HG03342 (cell line): ENCODE data around the gene EHBP1L1.
A peak's percentile ranks its signal among the peaks of the same experiment; 100 is the strongest.

Source experiments
- ATAC-seq: cut with Tn5 transposase; IDR thresholded peaks from one replicate; pipeline ENCODE4 v1.9.1; 2021; ENCODE audit warnings: mild to moderate bottlenecking, moderate library complexity; ENCODE audit not compliant: unreplicated experiment

Gene EHBP1L1

GRCh38 chr11:65546217-65546958 lies 29.5 kb upstream of the EHBP1L1 start:
- ATAC-seq: peak; percentile 68

DNA sequence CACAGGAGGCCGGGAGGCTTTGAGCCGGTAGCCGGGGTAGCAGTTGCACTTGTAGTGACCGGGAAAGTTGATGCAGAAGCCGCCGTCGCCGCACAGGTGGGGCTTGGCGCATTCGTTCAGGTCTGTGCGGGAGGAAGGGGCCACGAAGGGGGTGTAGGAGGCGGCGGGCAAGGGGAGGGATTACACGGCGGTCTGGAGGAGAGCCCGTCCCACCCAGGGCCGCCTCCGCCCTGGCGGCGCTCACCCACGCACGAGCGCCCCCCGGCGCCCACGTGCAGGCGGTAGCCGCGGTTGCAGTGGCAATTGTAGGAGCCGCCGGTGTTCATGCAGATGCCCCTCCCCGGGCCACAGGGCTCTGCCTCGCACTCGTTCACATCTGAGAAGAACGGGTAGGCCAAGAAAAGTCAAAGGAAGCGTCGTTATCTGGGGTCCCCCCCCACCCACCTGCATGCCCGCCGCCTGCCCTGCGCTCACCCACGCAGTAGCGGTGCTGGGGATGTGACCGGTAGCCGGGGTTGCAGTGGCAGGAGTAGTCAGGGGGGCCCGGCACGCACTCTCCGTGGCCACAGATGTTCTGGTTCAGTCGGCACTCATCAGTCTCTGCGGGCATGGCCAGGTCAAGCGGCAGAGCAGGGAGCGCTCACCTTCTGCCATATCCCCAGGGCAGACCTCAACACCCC lies 28.3 kb upstream of the EHBP1L1 start:
- no peak for ATAC-seq

DNA sequence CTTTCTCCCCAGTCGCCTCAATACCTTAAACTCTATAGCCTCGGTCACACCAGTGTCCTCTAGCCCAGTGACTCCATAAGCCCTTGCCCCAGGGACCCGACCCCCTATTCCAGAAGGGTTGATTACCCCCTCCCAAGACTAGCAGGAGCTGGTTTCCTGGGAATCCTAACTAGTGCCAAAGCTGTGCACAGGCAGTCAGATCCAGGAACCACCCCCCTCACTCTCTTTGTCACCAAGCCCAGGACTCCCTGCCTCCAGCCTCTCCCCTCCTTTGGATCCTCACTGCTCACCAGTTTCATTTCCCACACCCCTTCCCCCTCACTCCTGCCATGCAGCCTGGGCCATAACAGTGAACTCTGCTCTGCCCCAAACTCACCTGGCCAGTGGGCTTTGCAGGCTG lies 27.5 kb upstream of the EHBP1L1 start:
- ATAC-seq: no peak

- no peak for ATAC-seq
Measured at GRCh38 chr11:65549096-65549495, 26.8 kb upstream of the EHBP1L1 start.

- no peak for ATAC-seq
Measured at GRCh38 chr11:65551572-65552387, 24.1 kb upstream of the EHBP1L1 start.

DNA sequence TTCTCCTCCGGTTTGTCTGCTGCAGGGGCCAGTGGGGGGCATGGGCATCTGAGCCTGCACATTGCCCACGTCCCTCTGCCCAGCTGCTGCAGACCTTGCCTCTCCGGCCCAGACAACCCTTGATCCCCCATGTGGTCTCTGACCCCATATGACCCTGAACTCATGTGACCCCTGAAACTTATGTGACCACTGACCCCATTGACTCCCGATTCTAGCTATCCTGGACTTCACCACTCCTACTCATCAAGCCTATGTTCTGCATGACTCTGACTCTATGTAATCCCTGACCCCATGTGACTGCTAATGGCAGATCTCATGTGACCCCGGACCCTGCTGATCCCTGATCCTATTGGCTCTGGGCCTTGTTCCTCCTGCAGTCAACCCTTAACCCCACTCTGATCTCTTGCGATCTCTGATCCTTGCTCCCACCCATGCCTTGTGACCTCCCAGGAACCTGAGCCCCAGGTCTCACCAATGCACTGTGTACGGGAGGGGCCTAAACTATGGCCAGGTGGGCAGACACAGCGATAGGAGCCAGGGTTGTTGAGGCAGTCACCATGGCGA lies 23.4 kb upstream of the EHBP1L1 start:
- no peak for ATAC-seq

DNA sequence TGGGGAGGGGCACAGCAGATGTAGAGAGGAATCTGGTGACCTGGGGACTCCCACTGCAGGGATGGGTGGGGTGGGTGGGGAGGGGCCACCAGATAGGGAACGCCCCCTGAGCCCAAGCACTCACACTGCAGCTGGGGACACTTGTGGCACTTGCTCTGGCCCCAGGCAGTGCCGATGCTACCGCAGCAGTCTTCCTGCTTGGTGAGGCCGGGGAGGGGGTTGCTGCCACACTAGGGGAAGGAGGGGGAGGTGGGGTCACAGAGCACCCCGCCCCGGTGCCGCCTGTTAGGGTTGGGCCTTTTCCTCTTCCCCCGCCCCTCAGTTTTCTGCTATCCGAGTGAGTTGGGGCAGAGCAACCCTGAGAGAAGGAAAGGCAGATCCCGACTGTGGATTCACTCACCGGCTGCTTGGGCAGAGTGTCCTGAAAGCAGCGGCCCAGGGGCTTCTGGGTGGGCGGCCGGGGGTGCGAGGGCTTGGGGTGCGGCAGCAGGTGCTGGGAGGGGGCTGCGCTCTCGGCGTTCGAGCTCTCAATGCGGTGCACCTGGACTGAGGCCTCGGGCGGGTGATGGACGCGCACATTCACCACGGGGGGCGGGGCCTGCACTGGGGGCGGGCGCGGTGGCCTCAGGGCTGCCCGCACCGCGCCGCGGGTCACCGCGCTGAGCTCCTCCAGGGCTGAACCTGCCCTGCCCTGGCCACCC lies 22.4 kb upstream of the EHBP1L1 start:
- no peak for ATAC-seq

DNA sequence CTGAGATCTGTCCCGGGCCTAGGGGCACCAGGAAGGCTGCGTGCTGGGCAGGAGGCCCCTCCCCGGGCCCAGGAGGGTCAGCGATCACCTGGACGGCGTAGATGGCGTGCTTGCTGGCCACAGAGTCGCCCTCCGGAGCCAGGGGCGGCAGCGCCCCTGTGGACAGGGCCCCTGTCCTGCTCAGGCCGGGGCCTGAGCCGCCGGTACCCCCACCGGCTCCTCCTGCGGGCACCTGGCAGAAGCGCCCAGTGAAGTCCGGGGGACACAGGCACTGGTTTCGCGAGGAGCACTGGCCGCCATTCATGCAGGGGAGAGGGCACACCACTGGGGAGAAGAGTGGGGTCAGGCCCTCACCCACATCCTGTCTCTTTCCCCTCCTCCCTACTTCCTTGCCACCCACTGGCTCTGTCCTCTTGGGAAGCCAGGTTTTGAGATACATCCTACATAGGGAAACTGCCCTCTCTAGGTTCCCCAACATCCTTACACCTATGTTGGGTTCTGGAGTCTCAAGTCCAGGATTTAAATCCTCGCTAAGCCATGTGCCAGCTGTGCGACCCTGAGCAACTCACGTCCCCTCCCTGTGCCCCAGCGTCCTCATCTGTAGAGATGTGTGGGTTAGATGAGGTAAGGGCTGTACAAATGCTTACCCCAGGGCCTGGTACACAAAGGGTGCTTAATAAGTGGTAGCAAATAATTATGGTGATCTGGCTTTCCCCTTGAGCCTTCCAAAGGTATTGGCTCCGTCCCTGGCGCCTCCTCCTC lies 21.6 kb upstream of the EHBP1L1 start:
- ATAC-seq: no peak

GRCh38 chr11:65554842-65555430 lies 20.9 kb upstream of the EHBP1L1 start:
- ATAC-seq: no peak

- no peak for ATAC-seq
Measured at GRCh38 chr11:65555693-65556231, 20.1 kb upstream of the EHBP1L1 start.

DNA sequence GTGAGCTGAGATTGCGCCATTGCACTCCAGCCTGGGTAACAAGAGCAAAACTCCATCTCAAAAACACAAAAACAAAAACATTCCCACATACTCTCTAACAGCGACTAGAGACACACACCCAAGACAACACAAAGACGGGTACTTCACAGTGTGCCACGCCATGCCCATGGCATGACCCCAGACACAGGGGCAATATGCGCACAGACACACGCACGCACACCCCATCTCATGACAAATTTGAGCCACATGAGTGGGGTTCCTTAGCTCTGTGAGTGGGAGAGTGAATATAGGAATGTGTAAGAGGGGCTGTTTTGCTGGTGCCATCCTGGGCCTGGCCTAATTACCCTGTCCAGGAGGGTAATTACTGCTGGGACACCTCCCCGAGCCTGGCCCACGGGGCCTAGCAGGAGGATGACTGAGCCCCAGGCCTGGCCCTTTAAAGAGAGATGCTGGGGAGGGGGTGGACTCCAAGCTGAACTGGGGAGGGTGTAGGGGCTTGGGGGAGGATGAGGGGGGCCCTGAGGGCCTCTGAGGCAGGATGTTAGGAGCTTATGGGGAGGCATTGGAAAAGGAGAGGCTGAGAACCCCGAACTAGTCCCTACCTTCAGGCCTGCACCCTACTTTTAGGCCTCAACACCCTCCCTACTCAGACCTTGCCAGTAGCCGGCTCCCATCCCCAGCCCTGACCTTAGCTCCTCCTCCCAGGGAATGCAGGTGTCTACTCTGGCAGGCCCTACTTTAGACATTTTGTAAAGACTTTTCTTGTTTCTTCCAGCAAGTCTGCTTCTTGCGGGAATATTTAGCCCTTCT lies 19.2 kb upstream of the EHBP1L1 start:
- ATAC-seq: no peak

DNA sequence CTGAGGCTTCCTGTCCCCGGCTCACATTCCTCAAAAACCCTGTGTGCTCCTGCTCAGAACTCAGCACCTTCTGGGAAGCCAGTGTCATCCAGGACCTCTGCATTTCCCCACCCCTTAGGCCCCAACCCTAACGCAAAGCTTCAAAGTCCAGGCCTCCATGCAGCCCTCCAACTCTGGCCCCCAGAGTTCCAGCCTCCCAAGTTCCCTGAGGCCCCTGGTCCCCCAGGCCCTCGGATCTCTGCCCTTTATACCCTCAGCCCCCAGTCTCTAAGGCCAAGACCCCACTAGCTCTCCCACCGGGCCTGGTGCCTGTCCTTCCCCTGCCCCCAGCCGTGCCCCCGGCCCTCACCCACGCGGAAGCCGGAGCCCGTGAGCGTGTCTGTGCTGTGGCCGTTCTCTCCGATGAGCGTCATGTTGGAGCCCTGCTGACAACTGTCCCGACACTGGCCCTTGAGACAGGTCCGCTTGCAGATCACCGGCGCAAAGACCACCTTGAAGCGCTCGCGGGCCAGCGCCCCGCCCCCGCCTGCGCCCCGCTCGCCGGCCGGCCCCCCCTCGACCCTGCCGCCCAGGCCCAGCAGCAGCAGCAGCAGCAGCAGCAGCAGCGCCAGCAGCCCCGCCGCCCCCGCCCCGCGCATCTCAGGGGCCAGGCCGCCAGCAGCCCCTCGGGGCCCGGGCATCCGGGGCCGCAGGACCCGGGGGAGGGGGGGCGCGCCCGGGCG lies 18.4 kb upstream of the EHBP1L1 start:
- ATAC-seq: no peak

DNA sequence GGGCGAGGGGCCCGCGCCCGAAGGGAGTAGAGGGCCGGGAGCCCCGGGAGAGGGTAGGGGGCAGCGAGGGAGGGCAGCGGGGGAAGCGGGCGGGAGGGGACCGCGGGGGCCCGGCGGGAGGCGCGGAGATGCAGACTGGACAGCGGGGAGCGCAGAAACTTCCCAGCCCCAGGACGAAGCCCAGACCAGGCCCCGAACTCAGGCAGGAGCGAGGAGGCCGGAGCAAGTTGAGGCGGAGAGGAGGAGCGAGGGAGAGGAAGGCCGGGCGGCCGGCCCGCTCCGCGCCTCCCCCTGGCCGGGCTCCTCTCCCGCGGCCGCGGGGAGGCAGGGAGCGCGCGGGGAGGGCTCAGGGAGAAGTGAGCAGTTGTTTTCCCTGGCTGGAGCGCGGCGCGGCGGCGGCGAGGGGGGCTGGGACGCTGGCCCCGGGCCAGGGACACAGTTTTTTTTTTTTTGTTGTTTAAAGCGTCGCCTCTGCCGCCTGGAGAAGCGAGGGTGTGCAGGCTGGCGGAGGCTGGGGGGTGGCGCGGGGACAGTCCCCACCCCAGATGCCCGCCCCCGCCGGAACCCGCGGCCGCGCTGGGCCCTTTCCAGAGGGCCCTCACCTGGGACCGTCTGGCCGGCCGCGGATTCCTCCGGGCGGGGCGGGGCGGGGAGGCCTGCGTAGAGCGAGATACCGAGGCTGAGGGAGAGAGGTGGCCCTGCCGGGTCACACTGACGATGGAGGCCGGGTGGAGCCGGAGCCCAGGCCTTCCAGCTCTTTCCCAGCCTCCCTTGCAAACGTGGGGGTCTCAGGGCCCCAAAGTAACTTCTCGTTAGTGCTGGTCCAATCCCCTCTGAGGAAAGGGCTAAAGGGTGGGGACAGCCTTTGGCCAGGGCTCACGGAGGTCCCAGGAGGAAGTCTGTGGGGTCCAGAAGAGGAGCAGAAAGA lies 17.6 kb upstream of the EHBP1L1 start, which contains the start of gene LTBP3:
Gene LTBP3, minus strand, starts transcription at position 358 of the 928 bp plus-strand sequence. CDS start 400 bp downstream, outside the sequence.
- no peak for ATAC-seq

DNA sequence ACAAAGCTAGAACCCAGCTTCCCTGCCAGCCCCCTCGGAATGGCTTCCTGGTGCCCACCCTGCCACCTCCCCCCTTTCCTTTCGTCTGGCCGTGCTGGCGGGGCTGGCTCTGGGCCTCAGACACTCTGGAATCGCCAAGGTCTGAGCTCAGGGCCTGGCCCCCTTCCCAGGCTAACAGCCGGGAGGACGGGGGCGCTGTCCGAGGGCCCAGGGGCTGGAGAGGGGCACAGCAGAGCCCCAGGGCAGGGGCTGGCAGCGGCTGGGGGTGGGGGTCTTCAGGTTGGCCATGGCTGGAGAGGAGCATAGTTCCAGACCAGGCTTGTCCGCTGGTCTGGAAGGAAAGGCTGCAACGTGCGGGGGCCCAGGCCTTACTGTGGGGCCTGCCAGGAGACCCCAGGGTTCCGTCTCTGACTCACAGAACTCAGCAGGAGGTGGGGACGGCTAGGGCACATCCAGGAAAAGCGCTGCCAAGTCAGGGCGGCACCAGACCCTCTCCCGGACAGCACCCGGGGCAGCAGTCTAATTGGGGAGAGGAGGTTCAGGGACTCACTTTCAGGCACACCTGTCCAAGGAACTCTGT lies 16.8 kb upstream of the EHBP1L1 start:
- no peak for ATAC-seq

- no peak for ATAC-seq
Measured at GRCh38 chr11:65559535-65559934, 16.3 kb upstream of the EHBP1L1 start.

DNA sequence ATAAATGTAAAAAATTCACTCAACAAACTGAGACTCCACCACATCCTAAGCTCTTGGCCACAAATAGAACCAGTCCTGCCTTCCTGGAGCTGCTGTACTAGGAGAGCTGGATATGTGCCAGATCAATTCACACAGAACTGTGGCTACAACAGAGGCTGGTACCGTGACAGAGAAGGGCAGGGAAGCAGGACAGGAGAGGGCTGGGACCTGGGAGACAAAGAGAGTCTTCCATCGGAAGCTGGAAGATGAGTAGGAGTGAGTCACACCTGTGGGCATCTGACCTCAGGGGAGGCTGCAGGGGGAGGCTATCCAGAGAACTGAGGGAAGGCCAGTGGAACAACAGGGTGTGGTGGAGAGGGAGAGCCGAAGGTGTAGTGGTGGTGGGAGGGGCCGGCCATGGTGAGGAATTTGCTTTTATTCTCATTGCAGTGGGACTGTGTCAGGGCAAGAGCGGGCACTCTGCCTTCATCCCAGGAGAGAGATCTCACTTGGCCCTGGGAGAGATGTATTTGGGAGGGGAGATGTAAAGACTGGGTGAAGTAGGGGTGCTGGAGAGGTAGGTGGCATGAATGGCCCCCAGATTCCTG lies 15.8 kb upstream of the EHBP1L1 start:
- no peak for ATAC-seq
